Calu3 (cell line): ENCODE results near the gene TBL3. TPM values are rescaled to one million over a fixed set of nuclear protein-coding genes. Genes with fewer than 3 reads are reported as not detected.

ENCODE experiments used
- BruUV-seq: library from RNA; stranded (reverse); fragments of 400-500 nt; replicated peaks from 2 replicates; lab custom pipeline; 2021; lab: Mats Ljungman, UMichigan
- CTCF ChIA-PET: fragments of 300-600 bp; sonication (Branson Sonifier 250); formaldehyde crosslinking; loops from one replicate; lab custom pipeline; 2022; ENCODE audit warnings: antibody characterized with exemption; lab: Charles Lee
- DNase-seq: peaks from one replicate; pipeline ENCODE4 v3.0.0; 2022
- H3K27ac Mint-ChIP-seq: one replicate; pipeline ENCODE4 v1.8.0; 2022; ENCODE audit warnings: mixed read lengths; ENCODE audit not compliant: unreplicated experiment
- H3K27me3 Mint-ChIP-seq: one replicate; pipeline ENCODE4 v1.8.0; 2022; ENCODE audit warnings: mixed read lengths; ENCODE audit not compliant: unreplicated experiment
- H3K36me3 Mint-ChIP-seq: one replicate; pipeline ENCODE4 v1.8.0; 2022; ENCODE audit warnings: mild to moderate bottlenecking, moderate library complexity, mixed read lengths; ENCODE audit not compliant: insufficient read depth, unreplicated experiment
- H3K4me1 Mint-ChIP-seq: one replicate; pipeline ENCODE4 v1.8.0; 2022; ENCODE audit warnings: mild to moderate bottlenecking, low read depth, mixed read lengths; ENCODE audit not compliant: unreplicated experiment
- H3K4me3 Mint-ChIP-seq: one replicate; pipeline ENCODE4 v1.8.0; 2022; ENCODE audit warnings: mild to moderate bottlenecking, low read depth, moderate library complexity, mixed read lengths; ENCODE audit not compliant: unreplicated experiment
- H3K9me3 Mint-ChIP-seq: one replicate; pipeline ENCODE4 v1.8.0; 2022; ENCODE audit warnings: low read depth, mixed read lengths; ENCODE audit not compliant: unreplicated experiment
- CTCF ChIP-seq: fragments of 200-600 bp; IDR thresholded peaks from one replicate; pipeline ENCODE4 v1.8.0; 2022; ENCODE audit warnings: antibody characterized with exemption; ENCODE audit not compliant: unreplicated experiment
- intact Hi-C: fragments of 100-400 bp; cut with micrococcal nuclease; formaldehyde crosslinking; loops from one replicate; pipeline ENCODE4 v1.10.0; 2022; ENCODE audit not compliant: unreplicated experiment
- total RNA-seq: library from RNA; stranded (reverse); gene quantifications from 2 replicates; pipeline ENCODE4 v1.2.3, GENCODE V29; 2022

The TBL3 gene
- total RNA-seq, 1 experiment from 2014 or later: 62.0 TPM

- BruUV-seq: no TSS peak
Measured at GRCh38 chr16:1998360-1998835, 26.5 kb downstream of the TBL3 start.

GRCh38 chr16:1998852-1999801 is 27.3 kb downstream of the TBL3 start:
- intact Hi-C loops: no loop called here
- no peak for TF ChIP-seq CTCF
- H3K36me3 Mint-ChIP-seq: peaks cover 52% of the 10 kb centered on the region
- H3K4me1 Mint-ChIP-seq: peaks cover 10% of the 10 kb centered on the region
- no peak overlapping the region for H3K27ac Mint-ChIP-seq
- BruUV-seq: no TSS peak
- no peak overlapping the region for H3K4me3 Mint-ChIP-seq
- no peaks in the 10 kb centered on the region for H3K27me3 Mint-ChIP-seq
- DNase-seq: no peak
- H3K9me3 Mint-ChIP-seq: no peaks in the 10 kb centered on the region
- CTCF ChIA-PET: interaction anchor here (0.6 kb wide), 1 partner anchor 753 kb away, joined by 6 read pairs; no protein-coding TSS in a partner anchor

More at GRCh38 chr16:1998360-1998835, 26.5 kb downstream of the TBL3 start:
- no peak for DNase-seq
- no peak overlapping the region for H3K27ac Mint-ChIP-seq
- CTCF ChIA-PET: no interaction called here
- no peak overlapping the region for H3K4me3 Mint-ChIP-seq
- peaks cover 17% of the 10 kb centered on the region for H3K4me1 Mint-ChIP-seq
- intact Hi-C loops: no loop called here
- H3K27me3 Mint-ChIP-seq: no peaks in the 10 kb centered on the region
- TF ChIP-seq CTCF: no peak
- no peaks in the 10 kb centered on the region for H3K9me3 Mint-ChIP-seq
- peaks cover 57% of the 10 kb centered on the region for H3K36me3 Mint-ChIP-seq

GRCh38 chr16:1999866-2000514 is 28.1 kb downstream of the TBL3 start:
- no peak for DNase-seq
- H3K36me3 Mint-ChIP-seq: peaks cover 52% of the 10 kb centered on the region
- no peak overlapping the region for H3K4me3 Mint-ChIP-seq
- CTCF ChIA-PET: interaction anchor here (0.7 kb wide), 1 partner anchor 16 kb away, joined by 3 read pairs; no protein-coding TSS in a partner anchor
- no peaks in the 10 kb centered on the region for H3K27me3 Mint-ChIP-seq
- H3K27ac Mint-ChIP-seq: no peak overlapping the region
- peaks cover 12% of the 10 kb centered on the region for H3K4me1 Mint-ChIP-seq
- no TSS peak for BruUV-seq
- H3K9me3 Mint-ChIP-seq: no peaks in the 10 kb centered on the region
- no peak for TF ChIP-seq CTCF
- intact Hi-C loops: no loop called here

- intact Hi-C loops: no loop called here
- Mint-ChIP-seq H3K4me3 (no peak overlapping the region), H3K4me1 (peaks cover 12% of the 10 kb centered on the region), H3K27me3 (no peaks in the 10 kb centered on the region), H3K36me3 (peaks cover 51% of the 10 kb centered on the region), H3K9me3 (no peaks in the 10 kb centered on the region), H3K27ac (no peak overlapping the region)
- no TSS peak for BruUV-seq
- CTCF ChIA-PET: no interaction called here
- DNase-seq: no peak
- TF ChIP-seq CTCF: no peak
Measured at GRCh38 chr16:2001035-2001434, 29.2 kb downstream of the TBL3 start.
